H1 (cell line): Measurements from ENCODE around the gene WDCP. TPM values are rescaled to one million over a fixed set of nuclear protein-coding genes. Genes with fewer than 3 reads are reported as not detected.
"Not testable (repeated sequence)": the region's sequence is repeated elsewhere in the genome, so short reads cannot be mapped to it uniquely, and the experiment has no call there.

Experiments
- CTCF ChIA-PET: fragments of 300-600 bp; sonication (Branson Sonifier 250); formaldehyde crosslinking; loops from one replicate; lab custom pipeline; 2021; ENCODE audit not compliant: partially characterized antibody; lab: Charles Lee
- POLR2A ChIA-PET: fragments of 300-600 bp; sonication (Branson Sonifier 250); formaldehyde crosslinking; loops from one replicate; lab custom pipeline; 2021; ENCODE audit warnings: inconsistent platforms; ENCODE audit not compliant: partially characterized antibody; lab: Charles Lee
- DNase-seq, 2 experiments: peaks; one replicate each; pipeline versions ENCODE4 v3.0.0 to v3.0.0-alpha.2; 2010 to 2022; ENCODE audit warnings: low spot score in 2 of 2, low read depth in 1 of 2, mixed read lengths in 1 of 2
- FAIRE-seq: peaks from 2 replicates; lab custom pipeline; 2011; peaks lifted over from hg19 to GRCh38; lab: Jason Lieb, UNC
- H2AFZ ChIP-seq: 2 replicates; pipeline ENCODE4 v1.8.1; 2012; ENCODE audit warnings: low read length, inconsistent platforms
- H2AK5ac ChIP-seq: 2 replicates; pipeline ENCODE4 v1.6.1; 2013; ENCODE audit warnings: low read depth, low read length
- H2BK120ac ChIP-seq: replicated peaks from 2 replicates; pipeline ENCODE3; 2013; ENCODE audit warnings: low read depth, low read length, inconsistent platforms
- H2BK12ac ChIP-seq: 2 replicates; pipeline ENCODE4 v1.6.1; 2013; ENCODE audit warnings: low read depth, low read length
- H2BK15ac ChIP-seq: 2 replicates; pipeline ENCODE4 v1.6.1; 2013; ENCODE audit warnings: low read length
- H2BK20ac ChIP-seq: 2 replicates; pipeline ENCODE4 v1.6.1; 2013; ENCODE audit warnings: low read length
- H2BK5ac ChIP-seq: 2 replicates; pipeline ENCODE4 v1.6.1; 2013; ENCODE audit warnings: low read depth, low read length
- H3K14ac ChIP-seq: 2 replicates; pipeline ENCODE4 v1.6.1; 2013; ENCODE audit warnings: inconsistent platforms; ENCODE audit not compliant: insufficient read length
- H3K18ac ChIP-seq: 2 replicates; pipeline ENCODE4 v1.6.1; 2013; ENCODE audit warnings: low read length; ENCODE audit errors: extremely low read depth
- H3K23ac ChIP-seq: 2 replicates; pipeline ENCODE4 v1.6.1; 2013; ENCODE audit warnings: inconsistent platforms; ENCODE audit not compliant: insufficient read length
- H3K23me2 ChIP-seq: 2 replicates; pipeline ENCODE4 v1.6.1; 2013; ENCODE audit warnings: low read depth, low read length
- H3K27ac ChIP-seq: 2 replicates; pipeline ENCODE4 v1.6.1; 2011; ENCODE audit warnings: low read depth, low read length, inconsistent platforms
- H3K27me3 ChIP-seq, 4 experiments: replicated peaks in 1 of 4; 1 replicate in 1 of 4; 2 replicates in 3 of 4; pipeline versions ENCODE4 v1.6.1 to v1.8.1; 2011 to 2013; ENCODE audit warnings: low read length in 3 of 4, mild to moderate bottlenecking in 3 of 4, inconsistent platforms in 2 of 4, mixed read lengths in 2 of 4, moderate library complexity in 1 of 4; ENCODE audit not compliant: control insufficient read depth in 3 of 4, insufficient read depth in 3 of 4; ENCODE audit errors: extremely low read depth in 1 of 4
- H3K36me3 ChIP-seq, 4 experiments: 2 replicates each; pipeline versions ENCODE4 v1.6.1 to v1.8.1; 2011 to 2013; ENCODE audit warnings: mild to moderate bottlenecking in 4 of 4, low read length in 3 of 4, moderate library complexity in 2 of 4, control low read depth in 1 of 4, inconsistent platforms in 1 of 4; ENCODE audit not compliant: insufficient read depth in 4 of 4, control insufficient read depth in 2 of 4
- H3K4ac ChIP-seq: replicated peaks from 2 replicates; pipeline ENCODE3; 2013; ENCODE audit warnings: low read length, low read depth, mixed read lengths, inconsistent platforms; ENCODE audit not compliant: insufficient read length
- H3K4me1 ChIP-seq, 4 experiments: replicated peaks in 1 of 4; 1 replicate in 1 of 4; 2 replicates in 3 of 4; pipeline versions ENCODE4 v1.6.1 to v1.8.1; 2011 to 2013; ENCODE audit warnings: low read length in 3 of 4, inconsistent platforms in 2 of 4, mixed read lengths in 1 of 4; ENCODE audit not compliant: insufficient read depth in 4 of 4, control insufficient read depth in 3 of 4
- H3K4me2 ChIP-seq, 2 experiments: 2 replicates each; pipeline versions ENCODE4 v1.6.1 to v1.8.1; 2011 to 2013; ENCODE audit warnings: low read depth in 2 of 2, low read length in 2 of 2, control low read depth in 1 of 2, inconsistent platforms in 1 of 2, mild to moderate bottlenecking in 1 of 2; ENCODE audit not compliant: insufficient read depth in 1 of 2
- H3K4me3 ChIP-seq, 4 experiments: fragments of 200-600, 300-600 bp in 1 of 4; sonication (generic), shearing (Covaris generic), sonication (Bioruptor Twin) in 1 of 4; 2 replicates each; pipeline versions ENCODE4 v1.5.1 to v1.8.1; 2011 to 2016; ENCODE audit warnings: low read length in 4 of 4, low read depth in 3 of 4, control low read depth in 2 of 4, inconsistent platforms in 2 of 4, mild to moderate bottlenecking in 2 of 4, mixed read lengths in 1 of 4, moderate library complexity in 1 of 4; ENCODE audit not compliant: insufficient read depth in 2 of 4; ENCODE audit errors: extremely low read depth in 1 of 4
- H3K56ac ChIP-seq: replicated peaks from 2 replicates; pipeline ENCODE3; 2013; ENCODE audit warnings: low read depth, mild to moderate bottlenecking, mixed read lengths, low read length, inconsistent platforms; ENCODE audit not compliant: insufficient read length
- H3K79me1 ChIP-seq: 2 replicates; pipeline ENCODE4 v1.6.1; 2013; ENCODE audit warnings: low read depth, low read length, control low read depth
- H3K79me2 ChIP-seq, 2 experiments: 2 replicates each; pipeline versions ENCODE4 v1.6.1 to v1.8.1; 2012 to 2013; ENCODE audit warnings: low read length in 2 of 2, mild to moderate bottlenecking in 2 of 2, inconsistent platforms in 1 of 2; ENCODE audit not compliant: insufficient read depth in 2 of 2, control insufficient read depth in 1 of 2
- H3K9ac ChIP-seq, 4 experiments: replicated peaks in 1 of 4; 1 replicate in 1 of 4; 2 replicates in 3 of 4; pipeline versions ENCODE4 v1.6.1 to v1.8.1; 2011 to 2013; ENCODE audit warnings: low read depth in 3 of 4, low read length in 3 of 4, control low read depth in 2 of 4, mild to moderate bottlenecking in 2 of 4, moderate library complexity in 2 of 4, inconsistent platforms in 1 of 4; ENCODE audit errors: extremely low read depth in 1 of 4
- H3K9me3 ChIP-seq, 2 experiments: 2 replicates each; pipeline versions ENCODE4 v1.6.1 to v1.8.1; 2012 to 2013; ENCODE audit warnings: mild to moderate bottlenecking in 2 of 2, moderate library complexity in 2 of 2, control low read depth in 1 of 2, inconsistent platforms in 1 of 2, low read depth in 1 of 2, low read length in 1 of 2, mixed read lengths in 1 of 2; ENCODE audit not compliant: insufficient read depth in 2 of 2
- H4K20me1 ChIP-seq, 2 experiments: replicated peaks in 1 of 2; 2 replicates each; pipeline versions ENCODE3 to v1.8.1; 2011 to 2013; ENCODE audit warnings: inconsistent platforms in 2 of 2, low read length in 2 of 2, mild to moderate bottlenecking in 1 of 2; ENCODE audit not compliant: insufficient read depth in 2 of 2, control insufficient read depth in 1 of 2
- H4K5ac ChIP-seq: 2 replicates; pipeline ENCODE4 v1.6.1; 2013; ENCODE audit warnings: low read length, low read depth, mixed read lengths, inconsistent platforms; ENCODE audit not compliant: insufficient read length
- H4K8ac ChIP-seq: 2 replicates; pipeline ENCODE4 v1.8.0; 2013; ENCODE audit warnings: mild to moderate bottlenecking, moderate library complexity, low read length, inconsistent platforms; ENCODE audit not compliant: insufficient read depth; ENCODE audit errors: extremely low read depth
- H4K91ac ChIP-seq: replicated peaks from 2 replicates; pipeline ENCODE3; 2013; ENCODE audit warnings: low read length, mixed read lengths, inconsistent platforms; ENCODE audit not compliant: insufficient read length
- WGBS, 2 experiments: shearing (Covaris generic) in 1 of 2; methylation state at CpG; one replicate each; pipeline versions ENCODE4 v1.1.6 to v1.1.7; 2013 to 2015; ENCODE audit warnings: low lambda C conversion rate in 2 of 2, mixed read lengths in 2 of 2, inconsistent platforms in 1 of 2, low coverage in 1 of 2, missing lambda C conversion rate in 1 of 2; ENCODE audit not compliant: insufficient replicate concordance in 2 of 2, insufficient coverage in 1 of 2, insufficient read length in 1 of 2; ENCODE audit errors: extremely low coverage in 1 of 2, missing lambda C conversion rate in 1 of 2; 5-methylcytosine and 5-hydroxymethylcytosine counted together
- polyA plus RNA-seq, 7 experiments: library from polyadenylated mRNA; depleted of rRNA in 3 of 7; stranded (reverse) in 5 of 7; unstranded in 2 of 7; fragments of >200 nt in 5 of 7; fragments of 200-250 nt in 2 of 7; gene quantifications; 1 replicate in 5 of 7; 2 replicates in 1 of 7; 4 replicates in 1 of 7; pipeline versions ENCODE4 v1.2.1 to v1.2.3, GENCODE V29; 2011 to 2013; ENCODE audit warnings: missing spikeins in 2 of 7, mixed read lengths in 2 of 7
- total RNA-seq: library from RNA; stranded (reverse); fragmentation: NEBNext Ultra II Directional; extraction: Animal tissue kit (Norgen Biotek cat#: 25700); gene quantifications from 2 replicates; pipeline ENCODE4 v1.2.1, GENCODE V29; 2021

WDCP gene
- total and polyA plus RNA-seq, 2 of the 8 experiments (the other 6 are each of a cell fraction or from before 2014, with no cell fraction given), result 19.2 to 40.1 TPM

DNA sequence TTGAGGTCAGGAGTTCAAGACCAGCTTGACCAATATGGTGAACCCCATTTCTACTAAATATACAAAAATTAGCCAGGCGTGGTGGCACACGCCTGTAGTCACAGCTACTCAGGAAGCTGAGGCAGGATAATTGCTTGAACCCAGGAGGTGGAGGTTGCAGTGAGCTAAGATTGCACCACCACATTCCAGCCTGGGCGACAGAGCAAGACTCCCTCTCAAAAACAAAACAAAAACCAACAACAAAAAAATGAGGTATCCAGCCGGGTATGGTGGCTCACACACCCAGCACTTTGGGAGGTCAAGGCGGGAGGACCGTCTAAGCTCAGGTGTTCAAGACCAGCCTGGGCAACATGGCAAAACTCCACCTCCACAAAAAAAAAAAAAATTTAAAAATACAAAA, 32.3 kb downstream of the WDCP start:
- WGBS, 2 experiments, result 85% methylated on average over 6 of the region's 6 CpGs; no CpG with 5 or more reads in 1 of the 2 experiments
- not testable (repeated sequence) for H3K4me2 ChIP-seq, FAIRE-seq, H3K27me3 ChIP-seq, H4K8ac ChIP-seq, DNase-seq, H3K36me3 ChIP-seq, H4K5ac ChIP-seq, H3K9ac ChIP-seq, H3K79me2 ChIP-seq, H2AFZ ChIP-seq, H3K23me2 ChIP-seq, H3K14ac ChIP-seq, H3K27ac ChIP-seq, H3K56ac ChIP-seq, H3K23ac ChIP-seq, H2BK5ac ChIP-seq, H3K18ac ChIP-seq, H3K79me1 ChIP-seq, H3K4me3 ChIP-seq, H3K9me3 ChIP-seq, H4K20me1 ChIP-seq, H2BK12ac ChIP-seq, H2AK5ac ChIP-seq, H2BK120ac ChIP-seq, H2BK15ac ChIP-seq, H4K91ac ChIP-seq, H3K4ac ChIP-seq, H2BK20ac ChIP-seq
- CTCF ChIA-PET, result interaction anchor here (0.7 to 1.4 kb wide), 5 partner anchors 25 to 89 kb away, joined by 3 to 4 read pairs (median 4); partner anchors contain the start of gene ATAD2B
- peaks cover 0 to 35% (median 10%) of the 10 kb centered on the region in 4 experiments; a peak in 5 of 7 replicates for H3K4me1 ChIP-seq
- POLR2A ChIA-PET, result interaction anchor here (0.8 to 2.3 kb wide), 5 partner anchors 9 to 325 kb away, joined by 3 to 9 read pairs (median 4); partner anchors contain the start of gene ATAD2B
